ENCODE data around the gene ELL. TPM values are rescaled to one million over a fixed set of nuclear protein-coding genes. Genes with fewer than 3 reads are reported as not detected.

The ELL gene
- total RNA-seq, 1 experiment from 2014 or later, result 22.9 TPM

- TF ChIP-seq SIN3A (IDR thresholded peaks at IDR 0.05; ENCODE audit: low read depth), result no peak
- TF ChIP-seq CBX3 (IDR thresholded peaks at IDR 0.05; ENCODE audit: low read depth), result no peak
- no peak for TF ChIP-seq YY1 (IDR thresholded peaks at IDR 0.05; ENCODE audit: extremely low read depth, insufficient replicate concordance, low read depth, low read length)
- peak; percentile 59 for TF ChIP-seq POLR2AphosphoS5 (IDR thresholded peaks at IDR 0.05; ENCODE audit: low read depth, low read length)
These were observed 104.4 kb downstream of the ELL start (continued) for GRCh38 chr19:18417250-18418028.

- BruUV-seq (replicated peaks), result no TSS peak
- Histone ChIP-seq H3K36me3 (ENCODE audit: control insufficient read depth in 1 of 2, insufficient read depth in 2 of 2, low read length in 2 of 2) (no peaks in the 10 kb centered on the region), H3K4me3 (replicated peaks in 1 of 2; ENCODE audit: low read depth in 1 of 2, low read length in 2 of 2) (peak overlapping the region; percentile 53 to 92), H3K27ac (ENCODE audit: low read depth, low read length) (peak overlapping the region; percentile 98), H3K9me3 (ENCODE audit: control insufficient read depth in 1 of 2, insufficient read depth in 1 of 2, low read depth in 1 of 2, low read length in 2 of 2) (no peaks in the 10 kb centered on the region), H3K9ac (ENCODE audit: low read length) (peak overlapping the region; percentile 96), H3K4me2 (ENCODE audit: low read length) (peak overlapping the region; percentile 100), H4K20me1 (ENCODE audit: insufficient read depth) (no peaks in the 10 kb centered on the region), H3K4me1 (ENCODE audit: control insufficient read depth in 1 of 2, insufficient read depth in 2 of 2, low read length in 2 of 2) (peaks cover 53 to 81% of the 10 kb centered on the region in 2 experiments), H2AFZ (ENCODE audit: low read depth, low read length, poor library complexity, severe bottlenecking) (no peak overlapping the region), H3K79me2 (ENCODE audit: insufficient read depth, low read length) (peaks cover 25% of the 10 kb centered on the region), H3K27me3 (ENCODE audit: insufficient read depth, low read length) (no peaks in the 10 kb centered on the region), H3K9me2 (ENCODE audit: insufficient read depth) (no peaks in the 10 kb centered on the region)
- POLR2A ChIA-PET, result interaction anchor here (0.6 to 5.4 kb wide), 11 partner anchors 15 to 141 kb away, joined by 3 to 45 read pairs (median 6); partner anchors contain the start of genes GDF15, JUND and KXD1
- TF ChIP-seq ZBTB33 (IDR thresholded peaks at IDR 0.05; ENCODE audit: extremely low read depth, insufficient replicate concordance, low read length) (no peak), SP1 (IDR thresholded peaks at IDR 0.05; ENCODE audit: low read depth) (0 out of 2 replicates have a peak, but pooled peaks have one; percentile 13), POLR2A (IDR thresholded peaks at IDR 0.05; ENCODE audit: borderline replicate concordance, extremely low read depth, insufficient read depth, insufficient read length) (no peak), MAX (IDR thresholded peaks at IDR 0.05) (peak; percentile 60; the same call in 1 of the 2 replicates), EGR1 (IDR thresholded peaks at IDR 0.05; ENCODE audit: low read depth) (peak; percentile 79), TCF7L2 (IDR thresholded peaks at IDR 0.05; ENCODE audit: borderline replicate concordance, extremely low read depth, insufficient read depth, insufficient read length) (peak; percentile 31), REST (IDR thresholded peaks at IDR 0.05; ENCODE audit: low read depth) (no peak)
- CTCF ChIA-PET, result interaction anchor here (0.6 to 3.5 kb wide), 10 partner anchors 28 to 499 kb away, joined by 3 to 11 read pairs (median 3); partner anchors contain the start of genes GDF15, IQCN and JUND
- no peak for DNase-seq (ENCODE audit: low read depth, low spot score)
- RAD21 ChIA-PET (ENCODE audit: low non-redundant PET in 1 of 2, low total read pairs in 2 of 2, uncharacterized antibody in 2 of 2, unreplicated experiment in 2 of 2), result interaction anchor here in 1 of 2 experiments (0.7 kb wide), 1 partner anchor 15 kb away, joined by 3 read pairs; no protein-coding TSS in a partner anchor
- peak; percentile 55 for ATAC-seq
- intact Hi-C loops (cut with micrococcal nuclease), result no loop called here
These were observed 105.1 kb downstream of the ELL start for GRCh38 chr19:18416778-18417249.
